ENCODE measurements around the gene CCDC71. TPM values are rescaled to one million over a fixed set of nuclear protein-coding genes. Genes with fewer than 3 reads are reported as not detected.

CCDC71 gene
- total and polyA plus RNA-seq, 2 of the 13 experiments (the other 11 are each of a cell fraction or from before 2014, with no cell fraction given): 9.7 to 14.3 TPM

GRCh38 chr3:49120438-49121131, 45.5 kb downstream of the CCDC71 start, which contains the start of gene USP19 (continued):
- TF ChIP-seq, protein P1, sequence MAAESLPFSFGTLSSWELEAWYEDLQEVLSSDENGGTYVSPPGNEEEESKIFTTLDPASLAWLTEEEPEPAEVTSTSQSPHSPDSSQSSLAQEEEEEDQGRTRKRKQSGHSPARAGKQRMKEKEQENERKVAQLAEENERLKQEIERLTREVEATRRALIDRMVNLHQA (CRISPR knock-in tag; IDR thresholded peaks at IDR 0.05): no peak
- TF ChIP-seq ZNF280D (CRISPR knock-in tag; IDR thresholded peaks at IDR 0.05) (no peak; the same call in 1 of the 2 replicates), ZNF333 (CRISPR knock-in tag; IDR thresholded peaks at IDR 0.05; ENCODE audit: borderline replicate concordance) (0 out of 2 replicates have a peak, but pooled peaks have one; percentile 17), ZNF549 (CRISPR knock-in tag; IDR thresholded peaks at IDR 0.05) (no peak), ZNF766 (CRISPR knock-in tag; IDR thresholded peaks at IDR 0.05; ENCODE audit: borderline replicate concordance) (peak; percentile 76; the same call in 1 of the 2 replicates), SMARCE1 (IDR thresholded peaks at IDR 0.05; ENCODE audit: borderline replicate concordance) (no peak), SIN3A (IDR thresholded peaks at IDR 0.05; ENCODE audit: borderline replicate concordance, low read depth, low read length) (peak; percentile 85; the same call in 1 of the 2 replicates), MIER3 (CRISPR knock-in tag; IDR thresholded peaks at IDR 0.05; ENCODE audit: borderline replicate concordance) (peak; percentile 49; the same call in 1 of the 2 replicates), KDM6A (CRISPR knock-in tag; IDR thresholded peaks at IDR 0.05; ENCODE audit: low read depth) (no peak), SCMH1 (CRISPR knock-in tag; IDR thresholded peaks at IDR 0.05; ENCODE audit: borderline replicate concordance) (no peak), ZNF891 (CRISPR knock-in tag; IDR thresholded peaks at IDR 0.05) (no peak), ZFP36L1 (CRISPR knock-in tag; IDR thresholded peaks at IDR 0.05) (no peak), ZNF556 (CRISPR knock-in tag; IDR thresholded peaks at IDR 0.05; ENCODE audit: borderline replicate concordance) (peak; percentile 50; the same call in 1 of the 2 replicates), DNMT3B (CRISPR knock-in tag; conservative IDR thresholded peaks at IDR 0.05) (0 out of 2 replicates have a peak, but pooled peaks have one; percentile 50), ZSCAN21 (CRISPR knock-in tag; IDR thresholded peaks at IDR 0.05; ENCODE audit: borderline replicate concordance) (peak; percentile 81; the same call in 1 of the 2 replicates), ZNF317 (CRISPR knock-in tag; IDR thresholded peaks at IDR 0.05) (peak; percentile 77)
- TF ChIP-seq, protein P2, sequence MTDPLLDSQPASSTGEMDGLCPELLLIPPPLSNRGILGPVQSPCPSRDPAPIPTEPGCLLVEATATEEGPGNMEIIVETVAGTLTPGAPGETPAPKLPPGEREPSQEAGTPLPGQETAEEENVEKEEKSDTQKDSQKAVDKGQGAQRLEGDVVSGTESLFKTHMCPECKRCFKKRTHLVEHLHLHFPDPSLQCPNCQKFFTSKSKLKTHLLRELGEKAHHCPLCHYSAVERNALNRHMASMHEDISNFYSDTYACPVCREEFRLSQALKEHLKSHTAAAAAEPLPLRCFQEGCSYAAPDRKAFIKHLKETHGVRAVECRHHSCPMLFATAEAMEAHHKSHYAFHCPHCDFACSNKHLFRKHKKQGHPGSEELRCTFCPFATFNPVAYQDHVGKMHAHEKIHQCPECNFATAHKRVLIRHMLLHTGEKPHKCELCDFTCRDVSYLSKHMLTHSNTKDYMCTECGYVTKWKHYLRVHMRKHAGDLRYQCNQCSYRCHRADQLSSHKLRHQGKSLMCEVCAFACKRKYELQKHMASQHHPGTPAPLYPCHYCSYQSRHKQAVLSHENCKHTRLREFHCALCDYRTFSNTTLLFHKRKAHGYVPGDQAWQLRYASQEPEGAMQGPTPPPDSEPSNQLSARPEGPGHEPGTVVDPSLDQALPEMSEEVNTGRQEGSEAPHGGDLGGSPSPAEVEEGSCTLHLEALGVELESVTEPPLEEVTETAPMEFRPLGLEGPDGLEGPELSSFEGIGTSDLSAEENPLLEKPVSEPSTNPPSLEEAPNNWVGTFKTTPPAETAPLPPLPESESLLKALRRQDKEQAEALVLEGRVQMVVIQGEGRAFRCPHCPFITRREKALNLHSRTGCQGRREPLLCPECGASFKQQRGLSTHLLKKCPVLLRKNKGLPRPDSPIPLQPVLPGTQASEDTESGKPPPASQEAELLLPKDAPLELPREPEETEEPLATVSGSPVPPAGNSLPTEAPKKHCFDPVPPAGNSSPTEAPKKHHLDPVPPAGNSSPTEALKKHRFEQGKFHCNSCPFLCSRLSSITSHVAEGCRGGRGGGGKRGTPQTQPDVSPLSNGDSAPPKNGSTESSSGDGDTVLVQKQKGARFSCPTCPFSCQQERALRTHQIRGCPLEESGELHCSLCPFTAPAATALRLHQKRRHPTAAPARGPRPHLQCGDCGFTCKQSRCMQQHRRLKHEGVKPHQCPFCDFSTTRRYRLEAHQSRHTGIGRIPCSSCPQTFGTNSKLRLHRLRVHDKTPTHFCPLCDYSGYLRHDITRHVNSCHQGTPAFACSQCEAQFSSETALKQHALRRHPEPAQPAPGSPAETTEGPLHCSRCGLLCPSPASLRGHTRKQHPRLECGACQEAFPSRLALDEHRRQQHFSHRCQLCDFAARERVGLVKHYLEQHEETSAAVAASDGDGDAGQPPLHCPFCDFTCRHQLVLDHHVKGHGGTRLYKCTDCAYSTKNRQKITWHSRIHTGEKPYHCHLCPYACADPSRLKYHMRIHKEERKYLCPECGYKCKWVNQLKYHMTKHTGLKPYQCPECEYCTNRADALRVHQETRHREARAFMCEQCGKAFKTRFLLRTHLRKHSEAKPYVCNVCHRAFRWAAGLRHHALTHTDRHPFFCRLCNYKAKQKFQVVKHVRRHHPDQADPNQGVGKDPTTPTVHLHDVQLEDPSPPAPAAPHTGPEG (CRISPR knock-in tag; IDR thresholded peaks at IDR 0.05): 0 out of 2 replicates have a peak, but pooled peaks have one; percentile 53

Data from HepG2 (cell line).